Choroid plexus epithelial cell (primary cell): ENCODE measurements around the gene PICK1.

Source experiments
- DNase-seq: peaks from one replicate; pipeline ENCODE4 v3.0.0-alpha.2; 2010; ENCODE audit warnings: low read depth
- H3K4me3 ChIP-seq: 2 replicates; pipeline ENCODE4 v1.5.1; 2011; ENCODE audit warnings: low read depth, mild to moderate bottlenecking, control low read depth, low read length, moderate library complexity
- TF ChIP-seq, protein P1 (sequence below): conservative IDR thresholded peaks from 2 replicates; pipeline ENCODE4 v1.5.1; 2011; ENCODE audit warnings: low read depth, mild to moderate bottlenecking, control low read depth, inconsistent platforms, low read length, moderate library complexity

PICK1 gene

DNA sequence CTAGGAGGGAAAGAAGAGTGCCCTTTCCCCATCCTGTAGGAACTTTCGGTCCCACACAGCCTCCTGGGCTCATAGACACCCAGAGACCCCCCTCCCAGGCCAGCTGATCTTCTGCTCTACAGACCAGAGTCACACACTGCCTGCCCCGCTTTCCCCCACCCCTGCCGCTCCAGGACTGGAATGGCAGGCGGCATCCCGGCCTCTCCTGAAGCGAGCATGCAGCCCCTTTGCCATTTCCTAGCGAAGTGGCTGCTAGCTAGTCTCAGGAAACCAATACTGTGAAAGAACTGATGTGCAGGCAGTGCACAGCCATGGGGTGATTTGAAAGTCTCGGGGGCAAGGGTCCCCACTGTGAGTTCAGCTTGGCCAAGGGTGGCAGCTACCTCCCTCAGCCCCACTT lies 8.3 kb downstream of the PICK1 start:
- H3K4me3 ChIP-seq = no peak overlapping the region
- DNase-seq = no peak
- TF ChIP-seq, protein P1, sequence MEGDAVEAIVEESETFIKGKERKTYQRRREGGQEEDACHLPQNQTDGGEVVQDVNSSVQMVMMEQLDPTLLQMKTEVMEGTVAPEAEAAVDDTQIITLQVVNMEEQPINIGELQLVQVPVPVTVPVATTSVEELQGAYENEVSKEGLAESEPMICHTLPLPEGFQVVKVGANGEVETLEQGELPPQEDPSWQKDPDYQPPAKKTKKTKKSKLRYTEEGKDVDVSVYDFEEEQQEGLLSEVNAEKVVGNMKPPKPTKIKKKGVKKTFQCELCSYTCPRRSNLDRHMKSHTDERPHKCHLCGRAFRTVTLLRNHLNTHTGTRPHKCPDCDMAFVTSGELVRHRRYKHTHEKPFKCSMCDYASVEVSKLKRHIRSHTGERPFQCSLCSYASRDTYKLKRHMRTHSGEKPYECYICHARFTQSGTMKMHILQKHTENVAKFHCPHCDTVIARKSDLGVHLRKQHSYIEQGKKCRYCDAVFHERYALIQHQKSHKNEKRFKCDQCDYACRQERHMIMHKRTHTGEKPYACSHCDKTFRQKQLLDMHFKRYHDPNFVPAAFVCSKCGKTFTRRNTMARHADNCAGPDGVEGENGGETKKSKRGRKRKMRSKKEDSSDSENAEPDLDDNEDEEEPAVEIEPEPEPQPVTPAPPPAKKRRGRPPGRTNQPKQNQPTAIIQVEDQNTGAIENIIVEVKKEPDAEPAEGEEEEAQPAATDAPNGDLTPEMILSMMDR = no peak

DNA sequence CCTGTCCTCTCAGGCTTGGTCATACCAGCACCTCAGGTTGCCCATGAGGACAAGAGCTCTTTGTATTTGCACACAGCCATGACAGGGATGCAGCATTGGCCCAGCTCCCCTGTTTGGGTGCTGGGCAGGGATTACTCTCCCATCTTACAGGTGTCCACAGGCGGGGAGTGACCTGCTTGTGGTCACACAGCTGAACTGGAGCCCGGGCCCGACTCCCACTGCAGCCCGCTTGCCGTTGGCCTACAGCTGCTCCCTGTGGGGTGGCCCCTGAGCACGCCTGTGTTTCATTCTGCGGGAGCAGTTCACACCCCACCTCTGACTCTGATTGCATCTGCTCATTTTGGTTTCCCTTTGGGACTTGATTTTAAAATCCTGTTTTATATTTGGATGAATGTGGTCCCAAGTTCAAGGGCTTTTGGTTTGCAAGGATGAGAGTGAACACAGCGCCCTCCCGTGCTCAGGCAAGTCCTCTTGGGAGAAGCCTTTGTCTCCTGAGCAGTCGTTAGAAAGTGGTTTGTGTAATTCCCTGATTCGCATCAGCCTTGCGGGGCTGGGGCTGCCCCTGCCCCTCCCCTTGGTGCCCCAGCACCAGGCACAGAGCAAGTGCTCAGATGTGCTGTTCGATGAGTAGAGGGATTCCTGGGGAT lies 9.3 kb downstream of the PICK1 start:
- no peak overlapping the region for H3K4me3 ChIP-seq
- TF ChIP-seq, protein P1 = no peak
- no peak for DNase-seq

DNA sequence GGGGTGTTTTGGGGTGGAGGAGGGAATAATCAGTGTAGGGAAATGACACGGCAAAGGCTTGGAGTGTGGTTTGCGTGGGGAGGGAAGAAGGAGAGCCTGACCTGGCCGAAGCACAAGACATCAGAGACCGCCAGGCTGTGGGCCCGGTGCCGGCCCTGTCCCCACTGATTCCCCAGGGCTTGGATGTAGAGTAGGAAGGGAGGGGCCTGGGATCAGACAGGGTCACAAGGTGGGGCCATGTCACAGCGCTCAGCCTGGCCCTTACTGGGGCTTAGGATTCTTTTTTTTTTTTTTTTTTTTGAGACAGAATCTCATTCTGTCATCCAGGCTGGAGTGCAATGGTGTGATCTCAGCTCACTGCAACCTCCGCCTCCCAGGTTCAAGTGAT lies 9.8 kb downstream of the PICK1 start:
- TF ChIP-seq, protein P1 = no peak
- no peak for DNase-seq
- no peak overlapping the region for H3K4me3 ChIP-seq

DNA sequence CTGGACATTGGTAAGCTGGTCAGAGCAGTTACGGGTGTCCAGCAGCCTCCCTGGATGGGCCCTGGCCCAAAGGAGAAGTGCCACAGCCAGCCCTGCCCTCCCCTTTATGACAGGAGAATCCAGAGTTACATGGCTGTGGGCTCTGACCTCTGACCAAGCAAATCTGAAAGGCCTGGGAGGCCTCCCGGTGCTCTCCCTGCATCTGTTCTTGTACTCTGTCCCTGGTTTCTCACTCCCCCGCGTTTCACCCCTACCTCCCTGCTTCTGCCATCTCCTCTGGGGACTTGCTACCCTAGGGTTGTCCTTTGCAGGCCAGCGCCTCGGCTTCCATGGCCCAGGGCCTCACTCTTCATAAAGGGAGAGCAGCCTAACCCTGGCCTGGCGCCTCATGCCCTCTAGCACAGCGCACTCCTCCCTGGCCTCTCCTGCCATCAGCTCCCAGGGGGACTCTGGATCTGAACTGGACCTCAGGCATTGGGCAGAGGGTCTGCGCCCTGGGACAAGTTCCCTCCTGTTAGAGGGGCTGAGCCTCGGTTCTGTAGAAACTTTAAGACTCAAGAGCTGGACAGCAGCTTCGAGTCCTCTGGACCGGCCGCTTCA lies 10.7 kb downstream of the PICK1 start:
- no peak for DNase-seq
- TF ChIP-seq, protein P1 = no peak
- H3K4me3 ChIP-seq = no peak overlapping the region

DNA sequence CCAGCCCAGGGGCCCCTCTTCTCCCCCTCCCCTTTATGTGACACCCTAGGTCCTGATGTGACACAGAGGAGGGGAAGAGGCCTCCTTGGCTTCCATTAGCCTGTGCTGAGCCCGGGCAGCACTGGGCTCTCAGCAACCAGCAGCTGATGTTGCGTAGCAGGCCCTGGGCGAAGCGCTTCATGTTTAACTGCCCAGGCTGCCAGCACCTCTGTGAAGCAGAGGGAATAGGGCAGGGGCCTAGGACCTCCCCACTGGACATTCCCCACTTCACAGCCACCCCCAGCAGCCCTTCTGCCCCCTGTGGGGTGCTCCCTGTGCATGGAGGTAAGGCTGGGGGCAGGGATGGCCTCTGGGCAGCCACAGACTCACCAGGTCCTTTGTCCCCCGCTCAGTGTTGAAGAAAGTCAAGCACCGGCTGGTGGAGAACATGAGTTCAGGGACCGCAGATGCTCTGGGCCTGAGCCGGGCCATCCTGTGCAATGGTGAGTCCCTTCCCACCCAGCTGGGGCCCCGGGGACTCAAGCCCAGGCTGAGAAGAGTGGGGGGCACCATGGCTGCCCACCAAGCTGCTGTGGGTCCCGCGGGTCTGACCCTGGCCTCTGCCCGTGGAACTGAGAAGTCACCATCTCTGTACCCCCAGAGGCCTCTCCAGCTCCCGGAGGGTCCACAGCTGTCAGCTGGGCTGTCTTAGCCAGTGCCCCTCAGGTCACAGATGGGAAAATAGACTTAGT lies 11.6 kb downstream of the PICK1 start:
- TF ChIP-seq, protein P1 = no peak
- H3K4me3 ChIP-seq = no peak overlapping the region
- no peak for DNase-seq

DNA sequence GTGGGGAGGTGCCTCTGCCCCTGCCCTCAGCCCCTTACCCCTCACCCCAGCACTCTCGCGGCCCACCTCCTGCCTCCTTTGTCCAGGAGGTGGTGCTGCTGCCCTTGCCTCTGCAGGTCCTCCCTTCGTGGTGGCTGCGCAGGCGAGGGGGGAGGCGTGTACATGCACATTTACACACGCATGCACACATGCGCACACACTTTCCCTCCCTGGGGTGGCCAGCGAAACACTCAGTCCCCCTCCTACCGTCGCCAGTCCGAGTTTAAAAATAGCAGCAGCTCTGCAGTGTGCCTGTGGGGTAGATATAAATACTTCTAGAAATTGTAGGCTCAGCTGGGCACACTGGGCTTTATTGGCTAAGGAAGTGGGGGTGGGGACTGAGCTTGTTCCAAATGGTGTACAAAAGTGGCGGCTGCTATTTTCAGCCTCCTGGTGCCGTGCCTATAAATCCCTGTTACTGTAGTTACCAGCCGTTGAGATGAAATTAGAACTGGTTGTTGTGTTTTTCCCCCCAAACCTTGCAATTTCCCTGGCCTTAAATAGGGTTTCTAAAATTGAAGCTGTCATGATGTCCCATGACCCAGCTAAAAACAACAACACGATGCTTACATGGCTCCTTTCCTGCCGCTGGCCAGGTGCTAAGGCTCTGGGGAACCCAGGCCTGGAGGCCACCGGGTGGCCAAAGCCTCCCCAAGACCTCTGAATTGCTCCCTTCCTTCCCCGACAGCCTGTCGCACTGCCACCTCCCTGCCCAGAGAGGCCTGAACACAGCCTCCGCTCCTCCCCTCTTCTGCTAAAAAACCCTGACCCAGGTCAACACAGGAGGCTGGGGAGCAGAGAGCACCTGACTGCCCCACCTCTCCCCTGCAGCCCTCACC lies 12.4 kb downstream of the PICK1 start:
- TF ChIP-seq, protein P1 = peak; percentile 71
- H3K4me3 ChIP-seq = no peak overlapping the region
- DNase-seq = peak; percentile 69
